ENCODE data around the gene VILL. TPM values are rescaled to one million over a fixed set of nuclear protein-coding genes. Genes with fewer than 3 reads are reported as not detected.

Gene VILL
- total and polyA plus RNA-seq, 2 of the 8 experiments (the other 6 are each of a cell fraction or from before 2014, with no cell fraction given), result 4.1 to 4.2 TPM

DNA sequence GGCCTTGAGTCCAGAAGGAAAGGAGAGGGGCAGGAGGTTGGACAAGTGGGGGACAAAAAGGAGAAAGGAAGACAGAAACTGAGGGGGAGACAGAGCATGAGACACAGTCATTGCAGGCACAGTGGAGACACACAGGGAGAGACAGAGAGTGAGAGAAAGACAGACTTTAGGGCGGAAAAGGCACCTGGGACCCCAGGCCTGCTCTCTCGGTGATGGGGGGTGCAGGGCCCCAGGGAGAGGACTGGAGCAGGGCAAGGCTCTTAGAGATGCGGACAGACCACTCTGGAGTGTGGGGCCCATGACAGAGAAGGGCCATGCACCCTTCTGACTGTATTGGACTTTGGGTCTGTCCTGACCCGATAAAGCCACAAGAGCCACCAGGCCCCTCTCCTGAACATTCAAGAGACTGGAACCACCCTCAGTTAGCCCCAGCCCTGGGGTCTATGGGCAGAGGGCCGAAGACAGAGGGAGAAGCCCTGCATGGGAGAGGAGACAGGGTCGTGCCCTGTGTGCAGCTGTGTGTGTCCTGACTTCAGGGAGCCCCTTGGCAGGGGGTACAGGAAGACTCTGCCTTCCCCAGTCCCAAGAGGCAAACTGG is 26.4 kb downstream of the VILL start:
- Histone ChIP-seq H3K4me1 (replicated peaks in 1 of 4; ENCODE audit: control insufficient read depth in 3 of 4, insufficient read depth in 4 of 4, low read length in 3 of 4) (no peaks in the 10 kb centered on the region), H3K27ac (ENCODE audit: low read depth, low read length) (no peak overlapping the region), H2BK12ac (ENCODE audit: low read depth, low read length) (no peak overlapping the region), H3K14ac (ENCODE audit: insufficient read length) (no peak overlapping the region), H2BK15ac (ENCODE audit: low read length) (no peak overlapping the region), H3K4me2 (ENCODE audit: insufficient read depth in 1 of 2, low read depth in 2 of 2, low read length in 2 of 2) (no peak overlapping the region), H4K20me1 (replicated peaks in 1 of 2; ENCODE audit: control insufficient read depth in 1 of 2, insufficient read depth in 2 of 2, low read length in 2 of 2) (peaks cover 0 to 2% of the 10 kb centered on the region in 2 experiments), H2AFZ (ENCODE audit: low read length) (no peak overlapping the region), H3K23me2 (ENCODE audit: low read depth, low read length) (no peaks in the 10 kb centered on the region), H3K4ac (replicated peaks; ENCODE audit: insufficient read length, low read depth, low read length) (no peak overlapping the region), H3K27me3 (replicated peaks in 1 of 4; ENCODE audit: control insufficient read depth in 3 of 4, extremely low read depth in 1 of 4, insufficient read depth in 3 of 4, low read length in 3 of 4) (no peaks in the 10 kb centered on the region), H3K9me3 (ENCODE audit: insufficient read depth in 2 of 2, low read depth in 1 of 2, low read length in 1 of 2) (no peaks in the 10 kb centered on the region), H3K36me3 (ENCODE audit: control insufficient read depth in 2 of 4, insufficient read depth in 4 of 4, low read length in 3 of 4) (peaks cover 0 to 7% (median 2%) of the 10 kb centered on the region in 4 experiments; a peak in 2 of 8 replicates), H2AK5ac (ENCODE audit: low read depth, low read length) (no peak overlapping the region), H4K91ac (replicated peaks; ENCODE audit: insufficient read length, low read length) (no peak overlapping the region), H2BK20ac (ENCODE audit: low read length) (no peak overlapping the region), H2BK120ac (replicated peaks; ENCODE audit: low read depth, low read length) (no peak overlapping the region), H3K79me2 (ENCODE audit: control insufficient read depth in 1 of 2, insufficient read depth in 2 of 2, low read length in 2 of 2) (no peaks in the 10 kb centered on the region), H3K18ac (ENCODE audit: extremely low read depth, low read length) (no peak overlapping the region), H3K79me1 (ENCODE audit: low read depth, low read length) (no peaks in the 10 kb centered on the region; the same call in 1 of the 2 replicates), H3K23ac (ENCODE audit: insufficient read length) (no peak overlapping the region), H3K56ac (replicated peaks; ENCODE audit: insufficient read length, low read depth, low read length) (no peak overlapping the region), H3K4me3 (ENCODE audit: extremely low read depth in 1 of 4, insufficient read depth in 2 of 4, low read depth in 3 of 4, low read length in 4 of 4) (no peak overlapping the region), H4K5ac (ENCODE audit: insufficient read length, low read depth, low read length) (no peak overlapping the region), H3K9ac (replicated peaks in 1 of 4; ENCODE audit: extremely low read depth in 1 of 4, low read depth in 3 of 4, low read length in 3 of 4) (no peak overlapping the region), H4K8ac (ENCODE audit: extremely low read depth, insufficient read depth, low read length) (no peak overlapping the region), H2BK5ac (ENCODE audit: low read depth, low read length) (no peak overlapping the region)
- TF ChIP-seq SIX5 (IDR thresholded peaks at IDR 0.05; ENCODE audit: low read depth, low read length) (no peak), BRCA1 (IDR thresholded peaks at IDR 0.05; ENCODE audit: low read depth, low read length) (no peak), EZH2 (IDR thresholded peaks at IDR 0.05; ENCODE audit: low read depth, low read length, severe bottlenecking) (no peak), TBP (IDR thresholded peaks at IDR 0.05; ENCODE audit: low read depth, low read length) (no peak)
- CTCF ChIA-PET (ENCODE audit: partially characterized antibody), result interaction anchor here (0.5 to 9.6 kb wide), 3 partner anchors 14 to 710 kb away, joined by 3 to 74 read pairs (median 8); no protein-coding TSS in a partner anchor
- WGBS, 2 experiments (ENCODE audit: extremely low coverage in 1 of 2, insufficient coverage in 1 of 2, insufficient read length in 1 of 2, insufficient replicate concordance in 2 of 2, low coverage in 1 of 2, low lambda C conversion rate in 2 of 2, missing lambda C conversion rate in 1 of 2), result 75% methylated on average over 6 of the region's 6 CpGs; no CpG with 5 or more reads in 1 of the 2 experiments
- DNase-seq (ENCODE audit: low read depth in 1 of 2, low spot score in 2 of 2) (no peak), FAIRE-seq (no peak)
- POLR2A ChIA-PET (ENCODE audit: partially characterized antibody), result no interaction called here
